SK-N-SH (cell line): ENCODE data around the gene ACSS1. TPM values are rescaled to one million over a fixed set of nuclear protein-coding genes. Genes with fewer than 3 reads are reported as not detected.

ENCODE experiments used
- CTCF ChIA-PET: fragments of 300-600, 350-600 bp; formaldehyde crosslinking; extraction: SDS; loops from one replicate; lab custom pipeline; 2021; lab: Yijun Ruan, JAX
- POLR2A ChIA-PET: fragments of 350-600 bp; sonication (Branson Sonifier 250); formaldehyde crosslinking; extraction: SDS; loops from one replicate; lab custom pipeline; 2020; ENCODE audit warnings: antibody characterized with exemption, inconsistent platforms; lab: Yijun Ruan, JAX
- DNase-seq: peaks from one replicate; pipeline ENCODE4 v3.0.0; 2012
- H2AFZ ChIP-seq: fragments of 200-600 bp; sonication (generic); 2 replicates; pipeline ENCODE4 v1.8.1; 2016; ENCODE audit warnings: antibody characterized with exemption, mild to moderate bottlenecking, low read depth
- H3F3A ChIP-seq: fragments of 200-600 bp; sonication (generic); replicated peaks from 2 replicates; pipeline ENCODE3; 2016; ENCODE audit warnings: antibody characterized with exemption, mild to moderate bottlenecking; ENCODE audit not compliant: insufficient read depth
- H3K27ac ChIP-seq, 2 experiments: fragments of 200-500 bp in 1 of 2; fragments of 200-600 bp in 1 of 2; sonication (Bioruptor generic) in 1 of 2; sonication (generic), shearing (Covaris generic) in 1 of 2; 2 replicates each; pipeline versions ENCODE4 v1.5.1 to v1.6.1; 2014 to 2016; ENCODE audit warnings: low read depth in 2 of 2, inconsistent platforms in 1 of 2, low read length in 1 of 2, mild to moderate bottlenecking in 1 of 2, mixed read lengths in 1 of 2
- H3K27me3 ChIP-seq: fragments of 200-600 bp; sonication (generic), shearing (Covaris generic); 2 replicates; pipeline ENCODE4 v1.6.1; 2016; ENCODE audit warnings: mixed run types; ENCODE audit not compliant: insufficient read depth
- H3K36me3 ChIP-seq, 2 experiments: fragments of 200-500 bp in 1 of 2; fragments of 200-600 bp in 1 of 2; sonication (Bioruptor generic) in 1 of 2; sonication (generic) in 1 of 2; replicated peaks in 1 of 2; 2 replicates each; pipeline versions ENCODE3 to v1.5.1; 2014 to 2016; ENCODE audit warnings: low read length in 1 of 2, mild to moderate bottlenecking in 1 of 2; ENCODE audit not compliant: insufficient read depth in 2 of 2, control insufficient read depth in 1 of 2
- H3K4me1 ChIP-seq, 2 experiments: fragments of 200-500 bp in 1 of 2; fragments of 200-600 bp in 1 of 2; sonication (Bioruptor generic) in 1 of 2; sonication (generic), shearing (Covaris generic) in 1 of 2; 2 replicates each; pipeline versions ENCODE4 v1.5.1 to v1.6.1; 2014 to 2016; ENCODE audit warnings: low read depth in 1 of 2, low read length in 1 of 2, mixed run types in 1 of 2; ENCODE audit not compliant: insufficient read depth in 2 of 2, control insufficient read depth in 1 of 2
- H3K4me2 ChIP-seq: fragments of 200-600 bp; sonication (generic), shearing (Covaris generic); 2 replicates; pipeline ENCODE4 v1.6.1; 2017; ENCODE audit warnings: mixed run types
- H3K4me3 ChIP-seq, 2 experiments: fragments of 200-500 bp in 1 of 2; fragments of 200-600 bp in 1 of 2; sonication (Bioruptor generic) in 1 of 2; sonication (generic), shearing (Covaris generic) in 1 of 2; 2 replicates each; pipeline versions ENCODE4 v1.5.1 to v1.8.1; 2014 to 2016; ENCODE audit warnings: low read depth in 2 of 2, inconsistent platforms in 1 of 2, low read length in 1 of 2, mild to moderate bottlenecking in 1 of 2, mixed read lengths in 1 of 2, moderate library complexity in 1 of 2
- H3K79me2 ChIP-seq: fragments of 200-600 bp; sonication (generic); 2 replicates; pipeline ENCODE4 v1.8.1; 2017; ENCODE audit warnings: mild to moderate bottlenecking; ENCODE audit not compliant: insufficient read depth
- H3K9ac ChIP-seq: fragments of 200-600 bp; sonication (generic); 2 replicates; pipeline ENCODE4 v1.6.1; 2017; ENCODE audit warnings: mixed run types
- H3K9me2 ChIP-seq: fragments of 200-600 bp; sonication (generic); 2 replicates; pipeline ENCODE4 v1.6.1; 2017; ENCODE audit warnings: mixed run types
- H3K9me3 ChIP-seq: fragments of 200-600 bp; sonication (generic); 2 replicates; pipeline ENCODE4 v1.6.1; 2017; ENCODE audit warnings: mixed run types, mild to moderate bottlenecking, moderate library complexity
- H4K20me1 ChIP-seq: fragments of 200-600 bp; sonication (generic); 2 replicates; pipeline ENCODE4 v1.6.1; 2017; ENCODE audit warnings: mild to moderate bottlenecking, mixed run types; ENCODE audit not compliant: insufficient read depth
- CTCF ChIP-seq: fragments of 200-600 bp; sonication (generic); IDR thresholded peaks from 2 replicates; pipeline ENCODE4 v1.6.1; 2017; ENCODE audit warnings: antibody characterized with exemption, mild to moderate bottlenecking, moderate library complexity
- ELF1 ChIP-seq: IDR thresholded peaks from 2 replicates; pipeline ENCODE4 v1.4.0; 2012
- EP300 ChIP-seq, 2 experiments: IDR thresholded peaks; 2 replicates each; pipeline versions ENCODE4 v1.4.0 to v1.6.1; 2012; ENCODE audit warnings: borderline replicate concordance in 1 of 2, low read depth in 1 of 2, low read length in 1 of 2
- FOXM1 ChIP-seq: IDR thresholded peaks from 2 replicates; pipeline ENCODE4 v1.4.0; 2012; ENCODE audit warnings: low read depth, mild to moderate bottlenecking
- GABPA ChIP-seq: IDR thresholded peaks from 2 replicates; pipeline ENCODE4 v1.4.0; 2012; ENCODE audit warnings: low read depth, mild to moderate bottlenecking
- GATA2 ChIP-seq: sonication (generic); formaldehyde crosslinking; IDR thresholded peaks from 2 replicates; pipeline ENCODE4 v1.5.0; 2020; ENCODE audit warnings: mild to moderate bottlenecking, missing genetic modification reagents
- IRF3 ChIP-seq: fragments of 150-350 bp; IDR thresholded peaks from 2 replicates; pipeline ENCODE4 v1.6.1; 2016; ENCODE audit warnings: mild to moderate bottlenecking, low read depth, low read length
- JUND ChIP-seq: IDR thresholded peaks from 2 replicates; pipeline ENCODE4 v1.4.0; 2012
- MXI1 ChIP-seq: IDR thresholded peaks from 2 replicates; pipeline ENCODE4 v1.6.1; 2012; ENCODE audit warnings: mild to moderate bottlenecking, low read depth, low read length, improper control_type of control experiment
- PBX3 ChIP-seq: IDR thresholded peaks from 2 replicates; pipeline ENCODE4; 2012
- RCOR1 ChIP-seq: fragments of 150-350 bp; IDR thresholded peaks from 2 replicates; pipeline ENCODE4 v1.6.1; 2017; ENCODE audit warnings: antibody characterized with exemption, low read length
- REST ChIP-seq: IDR thresholded peaks from 2 replicates; pipeline ENCODE4 v1.6.1; 2012; ENCODE audit warnings: mild to moderate bottlenecking, low read depth, low read length, moderate library complexity
- RFX5 ChIP-seq: IDR thresholded peaks from 2 replicates; pipeline ENCODE4 v1.6.1; 2012; ENCODE audit warnings: mild to moderate bottlenecking, improper control_type of control experiment, low read length
- SMC3 ChIP-seq: IDR thresholded peaks from 2 replicates; pipeline ENCODE4 v1.6.1; 2012; ENCODE audit warnings: low read depth, low read length, improper control_type of control experiment
- TAF1 ChIP-seq: IDR thresholded peaks from 2 replicates; pipeline ENCODE4 v1.6.1; 2012; ENCODE audit warnings: low read depth, mild to moderate bottlenecking, low read length, moderate library complexity, borderline replicate concordance
- TCF12 ChIP-seq: IDR thresholded peaks from 2 replicates; pipeline ENCODE4 v1.4.0; 2012
- TEAD4 ChIP-seq: IDR thresholded peaks from 2 replicates; pipeline ENCODE4 v1.4.0; 2012; ENCODE audit warnings: mild to moderate bottlenecking, borderline replicate concordance; ENCODE audit not compliant: insufficient read depth
- USF2 ChIP-seq: fragments of 150-350 bp; IDR thresholded peaks from 2 replicates; pipeline ENCODE4 v1.6.1; 2017; ENCODE audit warnings: antibody characterized with exemption, low read length, low read depth, borderline replicate concordance
- ZBTB33 ChIP-seq: IDR thresholded peaks from 2 replicates; pipeline ENCODE4 v1.4.0; 2012; ENCODE audit warnings: low read depth, borderline replicate concordance
- WGBS: methylation state at CpG from one replicate; pipeline ENCODE4 v1.1.6; 2017; ENCODE audit warnings: low lambda C conversion rate; 5-methylcytosine and 5-hydroxymethylcytosine counted together
- polyA plus RNA-seq, 3 experiments: library from polyadenylated mRNA; depleted of rRNA; stranded (reverse); fragments of >200 nt; gene quantifications; 2 replicates each; pipeline ENCODE4 v1.2.3, GENCODE V29; 2012

ACSS1 gene
- polyA plus RNA-seq, 1 of the 3 experiments (the other 2 are of a cell fraction) = 2.0 TPM

GRCh38 chr20:25081730-25082497, 24.0 kb upstream of the ACSS1 start, which contains the start of gene VSX1:
VSX1 (minus strand) TSS chr20:25082141; CDS start chr20:25082096, 45 bp downstream.
- POLR2A ChIA-PET = no interaction called here
- no peak within 1 kb of the TSS for H3K9ac ChIP-seq
- H3K9me2 ChIP-seq = no peaks in the 10 kb centered on the region
- no peak within 1 kb of the TSS for H2AFZ ChIP-seq
- no peaks in the 10 kb centered on the region for H3K9me3 ChIP-seq
- no peaks in the 10 kb centered on the region for H4K20me1 ChIP-seq
- CTCF ChIA-PET = interaction anchor here (0.6 kb wide), 1 partner anchor 11 kb away, joined by 3 read pairs; no protein-coding TSS in a partner anchor
- peak within 1 kb of the TSS in 1 of 2 experiments; percentile 1; a peak in 1 of 4 replicates for H3K4me3 ChIP-seq
- H3K4me1 ChIP-seq = peaks cover 5 to 8% of the 10 kb centered on the region in 2 experiments; a peak in 1 of 4 replicates
- no peak within 1 kb of the TSS for H3K27ac ChIP-seq
- H3K4me2 ChIP-seq = no peak within 1 kb of the TSS
- peaks cover 88% of the 10 kb centered on the region for H3K27me3 ChIP-seq
- 39% methylated on average over 17 of the region's 67 CpGs for WGBS
- H3K79me2 ChIP-seq = no peaks in the 10 kb centered on the region
- DNase-seq = peak; percentile 54
- H3K36me3 ChIP-seq = no peaks in the 10 kb centered on the region
- no peak for TF ChIP-seq ZBTB33
- no peak for TF ChIP-seq TCF12
- no peak for TF ChIP-seq GATA2 (CRISPR knock-in tag)
- no peak for TF ChIP-seq USF2
- TF ChIP-seq FOXM1 = no peak
- TF ChIP-seq GABPA = no peak
- no peak for TF ChIP-seq EP300 (IDR thresholded peaks at IDR 0.05; ENCODE audit: borderline replicate concordance in 1 of 2, low read depth in 1 of 2, low read length in 1 of 2)
- no peak for TF ChIP-seq TEAD4
- no peak for TF ChIP-seq SMC3
- TF ChIP-seq ELF1 = no peak
- no peak for TF ChIP-seq RFX5
- TF ChIP-seq MXI1 = no peak
- TF ChIP-seq REST = no peak
- TF ChIP-seq TAF1 = no peak
- no peak for TF ChIP-seq PBX3
- no peak for TF ChIP-seq IRF3
- TF ChIP-seq JUND = no peak
- no peak for TF ChIP-seq CTCF
- no peak for TF ChIP-seq RCOR1
- no peaks in the 10 kb centered on the region for H3F3A ChIP-seq
